H1 (cell line): Measurements from ENCODE around the gene TMEM30A. TPM values are rescaled to one million over a fixed set of nuclear protein-coding genes. Genes with fewer than 3 reads are reported as not detected.

ENCODE experiments used
- CTCF ChIA-PET: fragments of 300-600 bp; sonication (Branson Sonifier 250); formaldehyde crosslinking; loops from one replicate; lab custom pipeline; 2021; ENCODE audit not compliant: partially characterized antibody; lab: Charles Lee
- POLR2A ChIA-PET: fragments of 300-600 bp; sonication (Branson Sonifier 250); formaldehyde crosslinking; loops from one replicate; lab custom pipeline; 2021; ENCODE audit warnings: inconsistent platforms; ENCODE audit not compliant: partially characterized antibody; lab: Charles Lee
- DNase-seq, 2 experiments: peaks; one replicate each; pipeline versions ENCODE4 v3.0.0 to v3.0.0-alpha.2; 2010 to 2022; ENCODE audit warnings: low spot score in 2 of 2, low read depth in 1 of 2, mixed read lengths in 1 of 2
- FAIRE-seq: peaks from 2 replicates; lab custom pipeline; 2011; peaks lifted over from hg19 to GRCh38; lab: Jason Lieb, UNC
- H2AFZ ChIP-seq: 2 replicates; pipeline ENCODE4 v1.8.1; 2012; ENCODE audit warnings: low read length, inconsistent platforms
- H2AK5ac ChIP-seq: 2 replicates; pipeline ENCODE4 v1.6.1; 2013; ENCODE audit warnings: low read depth, low read length
- H2BK120ac ChIP-seq: replicated peaks from 2 replicates; pipeline ENCODE3; 2013; ENCODE audit warnings: low read depth, low read length, inconsistent platforms
- H2BK12ac ChIP-seq: 2 replicates; pipeline ENCODE4 v1.6.1; 2013; ENCODE audit warnings: low read depth, low read length
- H2BK15ac ChIP-seq: 2 replicates; pipeline ENCODE4 v1.6.1; 2013; ENCODE audit warnings: low read length
- H2BK20ac ChIP-seq: 2 replicates; pipeline ENCODE4 v1.6.1; 2013; ENCODE audit warnings: low read length
- H2BK5ac ChIP-seq: 2 replicates; pipeline ENCODE4 v1.6.1; 2013; ENCODE audit warnings: low read depth, low read length
- H3K14ac ChIP-seq: 2 replicates; pipeline ENCODE4 v1.6.1; 2013; ENCODE audit warnings: inconsistent platforms; ENCODE audit not compliant: insufficient read length
- H3K18ac ChIP-seq: 2 replicates; pipeline ENCODE4 v1.6.1; 2013; ENCODE audit warnings: low read length; ENCODE audit errors: extremely low read depth
- H3K23ac ChIP-seq: 2 replicates; pipeline ENCODE4 v1.6.1; 2013; ENCODE audit warnings: inconsistent platforms; ENCODE audit not compliant: insufficient read length
- H3K23me2 ChIP-seq: 2 replicates; pipeline ENCODE4 v1.6.1; 2013; ENCODE audit warnings: low read depth, low read length
- H3K27ac ChIP-seq: 2 replicates; pipeline ENCODE4 v1.6.1; 2011; ENCODE audit warnings: low read depth, low read length, inconsistent platforms
- H3K27me3 ChIP-seq, 4 experiments: replicated peaks in 1 of 4; 1 replicate in 1 of 4; 2 replicates in 3 of 4; pipeline versions ENCODE4 v1.6.1 to v1.8.1; 2011 to 2013; ENCODE audit warnings: low read length in 3 of 4, mild to moderate bottlenecking in 3 of 4, inconsistent platforms in 2 of 4, mixed read lengths in 2 of 4, moderate library complexity in 1 of 4; ENCODE audit not compliant: control insufficient read depth in 3 of 4, insufficient read depth in 3 of 4; ENCODE audit errors: extremely low read depth in 1 of 4
- H3K36me3 ChIP-seq, 4 experiments: 2 replicates each; pipeline versions ENCODE4 v1.6.1 to v1.8.1; 2011 to 2013; ENCODE audit warnings: mild to moderate bottlenecking in 4 of 4, low read length in 3 of 4, moderate library complexity in 2 of 4, control low read depth in 1 of 4, inconsistent platforms in 1 of 4; ENCODE audit not compliant: insufficient read depth in 4 of 4, control insufficient read depth in 2 of 4
- H3K4ac ChIP-seq: replicated peaks from 2 replicates; pipeline ENCODE3; 2013; ENCODE audit warnings: low read length, low read depth, mixed read lengths, inconsistent platforms; ENCODE audit not compliant: insufficient read length
- H3K4me1 ChIP-seq, 4 experiments: replicated peaks in 1 of 4; 1 replicate in 1 of 4; 2 replicates in 3 of 4; pipeline versions ENCODE4 v1.6.1 to v1.8.1; 2011 to 2013; ENCODE audit warnings: low read length in 3 of 4, inconsistent platforms in 2 of 4, mixed read lengths in 1 of 4; ENCODE audit not compliant: insufficient read depth in 4 of 4, control insufficient read depth in 3 of 4
- H3K4me2 ChIP-seq, 2 experiments: 2 replicates each; pipeline versions ENCODE4 v1.6.1 to v1.8.1; 2011 to 2013; ENCODE audit warnings: low read depth in 2 of 2, low read length in 2 of 2, control low read depth in 1 of 2, inconsistent platforms in 1 of 2, mild to moderate bottlenecking in 1 of 2; ENCODE audit not compliant: insufficient read depth in 1 of 2
- H3K4me3 ChIP-seq, 4 experiments: fragments of 200-600, 300-600 bp in 1 of 4; sonication (generic), shearing (Covaris generic), sonication (Bioruptor Twin) in 1 of 4; 2 replicates each; pipeline versions ENCODE4 v1.5.1 to v1.8.1; 2011 to 2016; ENCODE audit warnings: low read length in 4 of 4, low read depth in 3 of 4, control low read depth in 2 of 4, inconsistent platforms in 2 of 4, mild to moderate bottlenecking in 2 of 4, mixed read lengths in 1 of 4, moderate library complexity in 1 of 4; ENCODE audit not compliant: insufficient read depth in 2 of 4; ENCODE audit errors: extremely low read depth in 1 of 4
- H3K56ac ChIP-seq: replicated peaks from 2 replicates; pipeline ENCODE3; 2013; ENCODE audit warnings: low read depth, mild to moderate bottlenecking, mixed read lengths, low read length, inconsistent platforms; ENCODE audit not compliant: insufficient read length
- H3K79me1 ChIP-seq: 2 replicates; pipeline ENCODE4 v1.6.1; 2013; ENCODE audit warnings: low read depth, low read length, control low read depth
- H3K79me2 ChIP-seq, 2 experiments: 2 replicates each; pipeline versions ENCODE4 v1.6.1 to v1.8.1; 2012 to 2013; ENCODE audit warnings: low read length in 2 of 2, mild to moderate bottlenecking in 2 of 2, inconsistent platforms in 1 of 2; ENCODE audit not compliant: insufficient read depth in 2 of 2, control insufficient read depth in 1 of 2
- H3K9ac ChIP-seq, 4 experiments: replicated peaks in 1 of 4; 1 replicate in 1 of 4; 2 replicates in 3 of 4; pipeline versions ENCODE4 v1.6.1 to v1.8.1; 2011 to 2013; ENCODE audit warnings: low read depth in 3 of 4, low read length in 3 of 4, control low read depth in 2 of 4, mild to moderate bottlenecking in 2 of 4, moderate library complexity in 2 of 4, inconsistent platforms in 1 of 4; ENCODE audit errors: extremely low read depth in 1 of 4
- H3K9me3 ChIP-seq, 2 experiments: 2 replicates each; pipeline versions ENCODE4 v1.6.1 to v1.8.1; 2012 to 2013; ENCODE audit warnings: mild to moderate bottlenecking in 2 of 2, moderate library complexity in 2 of 2, control low read depth in 1 of 2, inconsistent platforms in 1 of 2, low read depth in 1 of 2, low read length in 1 of 2, mixed read lengths in 1 of 2; ENCODE audit not compliant: insufficient read depth in 2 of 2
- H4K20me1 ChIP-seq, 2 experiments: replicated peaks in 1 of 2; 2 replicates each; pipeline versions ENCODE3 to v1.8.1; 2011 to 2013; ENCODE audit warnings: inconsistent platforms in 2 of 2, low read length in 2 of 2, mild to moderate bottlenecking in 1 of 2; ENCODE audit not compliant: insufficient read depth in 2 of 2, control insufficient read depth in 1 of 2
- H4K5ac ChIP-seq: 2 replicates; pipeline ENCODE4 v1.6.1; 2013; ENCODE audit warnings: low read length, low read depth, mixed read lengths, inconsistent platforms; ENCODE audit not compliant: insufficient read length
- H4K8ac ChIP-seq: 2 replicates; pipeline ENCODE4 v1.8.0; 2013; ENCODE audit warnings: mild to moderate bottlenecking, moderate library complexity, low read length, inconsistent platforms; ENCODE audit not compliant: insufficient read depth; ENCODE audit errors: extremely low read depth
- H4K91ac ChIP-seq: replicated peaks from 2 replicates; pipeline ENCODE3; 2013; ENCODE audit warnings: low read length, mixed read lengths, inconsistent platforms; ENCODE audit not compliant: insufficient read length
- BCL11A ChIP-seq, 2 experiments: IDR thresholded peaks; one replicate each; pipeline ENCODE4 v1.6.1; 2011; ENCODE audit warnings: low read depth in 2 of 2, low read length in 2 of 2, mild to moderate bottlenecking in 2 of 2
- CHD1 ChIP-seq: IDR thresholded peaks from 2 replicates; pipeline ENCODE4 v1.6.1; 2012; ENCODE audit warnings: low read depth, low read length, improper control_type of control experiment
- EGR1 ChIP-seq: IDR thresholded peaks from 2 replicates; pipeline ENCODE4 v1.6.1; 2011; ENCODE audit warnings: low read depth, low read length, borderline replicate concordance
- HDAC2 ChIP-seq, 2 experiments: fragments of 300-600 bp in 1 of 2; sonication (generic) in 1 of 2; IDR thresholded peaks; 2 replicates each; pipeline ENCODE4 v1.6.1; 2011 to 2012; ENCODE audit warnings: low read depth in 2 of 2, low read length in 2 of 2, mild to moderate bottlenecking in 2 of 2, moderate library complexity in 2 of 2, borderline replicate concordance in 1 of 2, inconsistent platforms in 1 of 2
- JUND ChIP-seq: IDR thresholded peaks from 2 replicates; pipeline ENCODE4 v1.6.1; 2011; ENCODE audit warnings: mild to moderate bottlenecking, improper control_type of control experiment, low read length
- POLR2A ChIP-seq, 2 experiments: IDR thresholded peaks; 1 replicate in 1 of 2; 2 replicates in 1 of 2; pipeline ENCODE4 v1.6.1; 2011; ENCODE audit warnings: low read depth in 2 of 2, low read length in 2 of 2, mild to moderate bottlenecking in 2 of 2; ENCODE audit errors: control extremely low read depth in 1 of 2
- POU5F1 ChIP-seq: IDR thresholded peaks from 2 replicates; pipeline ENCODE4 v1.6.1; 2011; ENCODE audit warnings: low read depth, mild to moderate bottlenecking, low read length, moderate library complexity
- RFX5 ChIP-seq: IDR thresholded peaks from 2 replicates; pipeline ENCODE4 v1.6.1; 2011; ENCODE audit warnings: low read depth, low read length, improper control_type of control experiment, borderline replicate concordance
- SP4 ChIP-seq: IDR thresholded peaks from 2 replicates; pipeline ENCODE4 v1.6.1; 2012; ENCODE audit warnings: low read length, inconsistent platforms
- SUZ12 ChIP-seq: fragments of 200-600 bp; sonication (generic); IDR thresholded peaks from 2 replicates; pipeline ENCODE4 v1.6.1; 2012; ENCODE audit warnings: mild to moderate bottlenecking, inconsistent platforms, low read length, moderate library complexity, mixed read lengths
- WGBS, 2 experiments: shearing (Covaris generic) in 1 of 2; methylation state at CpG; one replicate each; pipeline versions ENCODE4 v1.1.6 to v1.1.7; 2013 to 2015; ENCODE audit warnings: low lambda C conversion rate in 2 of 2, mixed read lengths in 2 of 2, inconsistent platforms in 1 of 2, low coverage in 1 of 2, missing lambda C conversion rate in 1 of 2; ENCODE audit not compliant: insufficient replicate concordance in 2 of 2, insufficient coverage in 1 of 2, insufficient read length in 1 of 2; ENCODE audit errors: extremely low coverage in 1 of 2, missing lambda C conversion rate in 1 of 2; 5-methylcytosine and 5-hydroxymethylcytosine counted together
- polyA plus RNA-seq, 7 experiments: library from polyadenylated mRNA; depleted of rRNA in 3 of 7; stranded (reverse) in 5 of 7; unstranded in 2 of 7; fragments of >200 nt in 5 of 7; fragments of 200-250 nt in 2 of 7; gene quantifications; 1 replicate in 5 of 7; 2 replicates in 1 of 7; 4 replicates in 1 of 7; pipeline versions ENCODE4 v1.2.1 to v1.2.3, GENCODE V29; 2011 to 2013; ENCODE audit warnings: missing spikeins in 2 of 7, mixed read lengths in 2 of 7
- total RNA-seq: library from RNA; stranded (reverse); fragmentation: NEBNext Ultra II Directional; extraction: Animal tissue kit (Norgen Biotek cat#: 25700); gene quantifications from 2 replicates; pipeline ENCODE4 v1.2.1, GENCODE V29; 2021

The TMEM30A gene
- total and polyA plus RNA-seq, 2 of the 8 experiments (the other 6 are each of a cell fraction or from before 2014, with no cell fraction given): 10.5 to 71.0 TPM

GRCh38 chr6:75223428-75223827 is 61.2 kb downstream of the TMEM30A start:
- Histone ChIP-seq H2BK5ac (no peak overlapping the region), H4K20me1 (no peaks in the 10 kb centered on the region), H3K27me3 (no peaks in the 10 kb centered on the region), H3K4me2 (no peak overlapping the region), H2AFZ (0 out of 2 replicates have a peak overlapping the region, but pooled peaks have one; percentile 8), H3K4me3 (no peak overlapping the region), H2BK20ac (no peak overlapping the region), H4K8ac (no peak overlapping the region), H2AK5ac (no peak overlapping the region), H3K79me1 (no peaks in the 10 kb centered on the region), H3K9ac (no peak overlapping the region), H3K4ac (no peak overlapping the region), H3K14ac (no peak overlapping the region), H2BK12ac (no peak overlapping the region), H2BK120ac (no peak overlapping the region), H4K5ac (no peak overlapping the region), H4K91ac (no peak overlapping the region), H3K18ac (no peak overlapping the region), H3K23me2 (no peaks in the 10 kb centered on the region), H3K9me3 (no peaks in the 10 kb centered on the region), H3K36me3 (no peaks in the 10 kb centered on the region), H3K27ac (no peak overlapping the region), H3K23ac (no peak overlapping the region), H3K56ac (no peak overlapping the region), H2BK15ac (no peak overlapping the region), H3K4me1 (peaks cover 0 to 4% (median 0%) of the 10 kb centered on the region in 4 experiments; a peak in 1 of 7 replicates), H3K79me2 (no peaks in the 10 kb centered on the region)
- POLR2A ChIA-PET: interaction anchor here (1.8 kb wide), 1 partner anchor 20 kb away, joined by 5 read pairs; the partner anchor contains the start of gene COX7A2
- WGBS, 2 experiments: 88% methylated on average over 2 of the region's 2 CpGs; no CpG with 5 or more reads in 1 of the 2 experiments
- FAIRE-seq: no peak
- TF ChIP-seq RFX5 (no peak), SUZ12 (no peak), SP4 (no peak), EGR1 (no peak), HDAC2 (IDR thresholded peaks at IDR 0.05; ENCODE audit: borderline replicate concordance in 1 of 2, low read depth in 2 of 2, low read length in 2 of 2) (no peak), POU5F1 (no peak), POLR2A (IDR thresholded peaks at IDR 0.05; ENCODE audit: control extremely low read depth in 1 of 2, low read depth in 2 of 2, low read length in 2 of 2) (no peak), BCL11A (IDR thresholded peaks at IDR 0.05; ENCODE audit: low read depth in 2 of 2, low read length in 2 of 2) (no peak), CHD1 (no peak), JUND (no peak)
- CTCF ChIA-PET: interaction anchor here (5.6 kb wide), 1 partner anchor 14 kb away, joined by 48 read pairs; no protein-coding TSS in a partner anchor
- DNase-seq: no peak
